A673 (cell line): ENCODE measurements around the gene NAP1L5.

Source experiments
- EZH2 ChIP-seq: fragments of 200-600 bp; sonication (generic); IDR thresholded peaks from 2 replicates; pipeline ENCODE4 v1.6.1; 2017; ENCODE audit warnings: borderline replicate concordance, low read depth, mild to moderate bottlenecking, mixed read lengths, antibody characterized with exemption, low read length; ENCODE audit not compliant: poor library complexity, severe bottlenecking
- TF ChIP-seq, protein P1 (sequence below): fragments of 300-800, 200-600 bp; sonication (generic); conservative IDR thresholded peaks from 2 replicates; pipeline ENCODE4 v1.5.1; 2017; ENCODE audit warnings: low read depth, mild to moderate bottlenecking, antibody characterized with exemption, low read length, moderate library complexity, mixed read lengths

- TF ChIP-seq, protein P1, sequence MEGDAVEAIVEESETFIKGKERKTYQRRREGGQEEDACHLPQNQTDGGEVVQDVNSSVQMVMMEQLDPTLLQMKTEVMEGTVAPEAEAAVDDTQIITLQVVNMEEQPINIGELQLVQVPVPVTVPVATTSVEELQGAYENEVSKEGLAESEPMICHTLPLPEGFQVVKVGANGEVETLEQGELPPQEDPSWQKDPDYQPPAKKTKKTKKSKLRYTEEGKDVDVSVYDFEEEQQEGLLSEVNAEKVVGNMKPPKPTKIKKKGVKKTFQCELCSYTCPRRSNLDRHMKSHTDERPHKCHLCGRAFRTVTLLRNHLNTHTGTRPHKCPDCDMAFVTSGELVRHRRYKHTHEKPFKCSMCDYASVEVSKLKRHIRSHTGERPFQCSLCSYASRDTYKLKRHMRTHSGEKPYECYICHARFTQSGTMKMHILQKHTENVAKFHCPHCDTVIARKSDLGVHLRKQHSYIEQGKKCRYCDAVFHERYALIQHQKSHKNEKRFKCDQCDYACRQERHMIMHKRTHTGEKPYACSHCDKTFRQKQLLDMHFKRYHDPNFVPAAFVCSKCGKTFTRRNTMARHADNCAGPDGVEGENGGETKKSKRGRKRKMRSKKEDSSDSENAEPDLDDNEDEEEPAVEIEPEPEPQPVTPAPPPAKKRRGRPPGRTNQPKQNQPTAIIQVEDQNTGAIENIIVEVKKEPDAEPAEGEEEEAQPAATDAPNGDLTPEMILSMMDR: no peak
- TF ChIP-seq EZH2: no peak
These were observed 12.4 kb upstream of the NAP1L5 start for GRCh38 chr4:88709989-88710388.
